H9 (cell line): ENCODE data around the gene CCDC127. TPM values are rescaled to one million over a fixed set of nuclear protein-coding genes. Genes with fewer than 3 reads are reported as not detected.

Experiments
- DNase-seq: peaks from one replicate; pipeline ENCODE4 v3.0.0-alpha.2; 2017
- H2AFZ ChIP-seq: one replicate; pipeline ENCODE4 v1.6.1; 2013; ENCODE audit warnings: mild to moderate bottlenecking, low read length, control low read depth, moderate library complexity
- H2AK5ac ChIP-seq: 2 replicates; pipeline ENCODE4 v1.6.1; 2013; ENCODE audit warnings: low read length, control low read depth, mixed read lengths; ENCODE audit not compliant: insufficient read length
- H2BK120ac ChIP-seq: one replicate; pipeline ENCODE4 v1.6.1; 2013; ENCODE audit warnings: low read depth, mild to moderate bottlenecking, low read length, control low read depth, inconsistent platforms; ENCODE audit not compliant: poor library complexity, severe bottlenecking
- H2BK12ac ChIP-seq: 2 replicates; pipeline ENCODE4 v1.6.1; 2013; ENCODE audit warnings: low read length, control low read depth, mixed read lengths, low read depth; ENCODE audit not compliant: insufficient read length
- H2BK15ac ChIP-seq: 2 replicates; pipeline ENCODE4 v1.6.1; 2013; ENCODE audit warnings: low read depth, low read length, control low read depth
- H2BK20ac ChIP-seq: one replicate; pipeline ENCODE4 v1.6.1; 2013; ENCODE audit warnings: low read depth, mild to moderate bottlenecking, low read length, control low read depth, inconsistent platforms; ENCODE audit not compliant: poor library complexity, severe bottlenecking
- H2BK5ac ChIP-seq: 2 replicates; pipeline ENCODE4 v1.6.1; 2013; ENCODE audit warnings: low read length, control low read depth, mixed read lengths; ENCODE audit not compliant: insufficient read length
- H3K14ac ChIP-seq: 2 replicates; pipeline ENCODE4 v1.6.1; 2013; ENCODE audit warnings: low read length, control low read depth; ENCODE audit not compliant: insufficient read depth
- H3K18ac ChIP-seq: 2 replicates; pipeline ENCODE4 v1.6.1; 2013; ENCODE audit warnings: low read depth, mild to moderate bottlenecking, mixed read lengths, low read length, control low read depth; ENCODE audit not compliant: insufficient read length
- H3K23ac ChIP-seq: 2 replicates; pipeline ENCODE4 v1.6.1; 2013; ENCODE audit warnings: low read length, control low read depth, mixed read lengths, low read depth; ENCODE audit not compliant: insufficient read length
- H3K23me2 ChIP-seq: 2 replicates; pipeline ENCODE4 v1.6.1; 2013; ENCODE audit warnings: low read depth, mild to moderate bottlenecking, mixed read lengths, low read length, control low read depth; ENCODE audit not compliant: insufficient read length, poor library complexity, severe bottlenecking
- H3K27ac ChIP-seq: 2 replicates; pipeline ENCODE4 v1.5.1; 2013; ENCODE audit warnings: low read length, control low read depth, mixed read lengths, low read depth; ENCODE audit not compliant: insufficient read length
- H3K27me3 ChIP-seq: 2 replicates; pipeline ENCODE4 v1.6.1; 2013; ENCODE audit warnings: low read length, control low read depth, inconsistent platforms; ENCODE audit not compliant: insufficient read depth
- H3K4ac ChIP-seq: 2 replicates; pipeline ENCODE4 v1.6.1; 2013; ENCODE audit warnings: low read depth, mild to moderate bottlenecking, control low read depth, inconsistent platforms, low read length, moderate library complexity
- H3K4me1 ChIP-seq: 2 replicates; pipeline ENCODE4 v1.6.1; 2013; ENCODE audit warnings: low read length, control low read depth, inconsistent platforms; ENCODE audit not compliant: insufficient read depth
- H3K4me2 ChIP-seq: 2 replicates; pipeline ENCODE4 v1.6.1; 2013; ENCODE audit warnings: low read length, control low read depth, mixed read lengths; ENCODE audit not compliant: insufficient read length, insufficient read depth
- H3K56ac ChIP-seq: 2 replicates; pipeline ENCODE4 v1.6.1; 2013; ENCODE audit warnings: low read depth, mild to moderate bottlenecking, mixed read lengths, low read length, control low read depth; ENCODE audit not compliant: insufficient read length
- H3K79me1 ChIP-seq: 2 replicates; pipeline ENCODE4 v1.6.1; 2013; ENCODE audit warnings: low read depth, mild to moderate bottlenecking, moderate library complexity, low read length, control low read depth, inconsistent platforms; ENCODE audit not compliant: insufficient read depth, poor library complexity, severe bottlenecking
- H3K79me2 ChIP-seq: 2 replicates; pipeline ENCODE4 v1.6.1; 2013; ENCODE audit warnings: low read length, control low read depth, inconsistent platforms; ENCODE audit not compliant: insufficient read depth
- H3K9ac ChIP-seq: 2 replicates; pipeline ENCODE4 v1.6.1; 2013; ENCODE audit warnings: low read length, control low read depth, mixed read lengths; ENCODE audit not compliant: insufficient read length; ENCODE audit errors: extremely low read depth
- H3K9me3 ChIP-seq: one replicate; pipeline ENCODE4 v1.6.1; 2013; ENCODE audit warnings: low read depth, low read length, inconsistent platforms; ENCODE audit not compliant: control insufficient read depth
- H3T11ph ChIP-seq: one replicate; pipeline ENCODE4 v1.6.1; 2013; ENCODE audit warnings: mild to moderate bottlenecking, low read length, control low read depth, inconsistent platforms
- H4K20me1 ChIP-seq: one replicate; pipeline ENCODE4 v1.6.1; 2013; ENCODE audit not compliant: control insufficient read depth, insufficient read length, insufficient read depth
- H4K5ac ChIP-seq: 2 replicates; pipeline ENCODE4 v1.6.1; 2013; ENCODE audit warnings: low read depth, mild to moderate bottlenecking, mixed read lengths, low read length, control low read depth; ENCODE audit not compliant: insufficient read length
- H4K8ac ChIP-seq: replicated peaks from 2 replicates; pipeline ENCODE4 v1.6.1; 2013; ENCODE audit warnings: low read length, control low read depth, mixed read lengths, low read depth; ENCODE audit not compliant: insufficient read length
- H4K91ac ChIP-seq: 2 replicates; pipeline ENCODE4 v1.6.1; 2013; ENCODE audit warnings: low read depth, mild to moderate bottlenecking, moderate library complexity, mixed read lengths, low read length, control low read depth; ENCODE audit not compliant: insufficient read length
- H3K27ac Mint-ChIP-seq, 3 experiments: 2 replicates in 2 of 3; 3 replicates in 1 of 3; pipeline ENCODE4 v1.8.0; 2020 to 2021; ENCODE audit warnings: mixed read lengths in 3 of 3, mild to moderate bottlenecking in 1 of 3, moderate library complexity in 1 of 3
- H3K27me3 Mint-ChIP-seq: 2 replicates; pipeline ENCODE4 v1.8.0; 2021; ENCODE audit warnings: low read depth, mild to moderate bottlenecking, moderate library complexity, mixed read lengths
- H3K36me3 Mint-ChIP-seq, 3 experiments: 2 replicates in 2 of 3; 3 replicates in 1 of 3; pipeline ENCODE4 v1.8.0; 2020 to 2021; ENCODE audit warnings: low read depth in 3 of 3, mixed read lengths in 3 of 3; ENCODE audit not compliant: insufficient read depth in 1 of 3
- H3K4me1 Mint-ChIP-seq, 2 experiments: 2 replicates each; pipeline ENCODE4 v1.8.0; 2020; ENCODE audit warnings: mixed read lengths in 2 of 2
- H3K4me3 Mint-ChIP-seq, 2 experiments: 2 replicates in 1 of 2; 3 replicates in 1 of 2; pipeline ENCODE4 v1.8.0; 2020 to 2021; ENCODE audit warnings: mild to moderate bottlenecking in 2 of 2, mixed read lengths in 2 of 2, moderate library complexity in 1 of 2
- H3K9me3 Mint-ChIP-seq, 2 experiments: 2 replicates in 1 of 2; 3 replicates in 1 of 2; pipeline ENCODE4 v1.8.0; 2020; ENCODE audit warnings: mild to moderate bottlenecking in 2 of 2, mixed read lengths in 2 of 2, moderate library complexity in 1 of 2
- CTCF ChIP-seq: fragments of 200-600 bp; sonication (generic); conservative IDR thresholded peaks from 3 replicates; pipeline ENCODE4 v1.8.0; 2021; ENCODE audit warnings: antibody characterized with exemption, mild to moderate bottlenecking
- WGBS: extraction: QIAGEN DNeasy Blood & Tissue Kit; methylation state at CpG from one replicate; pipeline ENCODE4 v1.1.7; 2013; ENCODE audit warnings: missing lambda C conversion rate, low lambda C conversion rate, mixed read lengths; ENCODE audit not compliant: insufficient read length; ENCODE audit errors: extremely low coverage; 5-methylcytosine and 5-hydroxymethylcytosine counted together
- total RNA-seq: library from RNA; stranded (reverse); gene quantifications from 2 replicates; pipeline ENCODE4 v1.2.1, GENCODE V29; 2021

Gene CCDC127
- total RNA-seq, 1 experiment from 2014 or later: 9.0 TPM

- DNase-seq: no peak
- Histone ChIP-seq H3K79me1 (no peaks in the 10 kb centered on the region), H3K9ac (no peak overlapping the region), H4K91ac (no peak overlapping the region), H2BK120ac (no peak overlapping the region), H4K20me1 (no peaks in the 10 kb centered on the region), H3K79me2 (no peaks in the 10 kb centered on the region), H2AK5ac (no peak overlapping the region), H3K23ac (no peak overlapping the region), H2BK20ac (no peak overlapping the region), H3K56ac (no peak overlapping the region), H3K4me1 (no peaks in the 10 kb centered on the region; the same call in 1 of the 2 replicates), H3K14ac (no peak overlapping the region), H3K4me2 (no peak overlapping the region), H3T11ph (no peak overlapping the region), H2BK5ac (no peak overlapping the region), H4K5ac (no peak overlapping the region), H3K18ac (no peak overlapping the region), H3K9me3 (no peaks in the 10 kb centered on the region), H3K4ac (no peak overlapping the region), H2BK15ac (no peak overlapping the region), H2BK12ac (no peak overlapping the region), H3K27ac (no peak overlapping the region), H4K8ac (no peak overlapping the region), H3K27me3 (no peaks in the 10 kb centered on the region), H2AFZ (no peak overlapping the region), H3K23me2 (no peaks in the 10 kb centered on the region)
- no peak overlapping the region for H3K27ac Mint-ChIP-seq
- TF ChIP-seq CTCF: no peak
- peaks cover 7 to 9% of the 10 kb centered on the region in 2 experiments for H3K4me1 Mint-ChIP-seq
- peaks cover 8 to 58% (median 54%) of the 10 kb centered on the region in 3 experiments for H3K36me3 Mint-ChIP-seq
- no CpG with 5 or more reads among the region's 9 CpGs for WGBS
- no peaks in the 10 kb centered on the region for H3K27me3 Mint-ChIP-seq
- H3K9me3 Mint-ChIP-seq: no peaks in the 10 kb centered on the region
- H3K4me3 Mint-ChIP-seq: no peak overlapping the region
Measured at GRCh38 chr5:179401-179800, 38.6 kb downstream of the CCDC127 start.
